Fibroblast of upper back skin (primary cell): ENCODE data around the gene MAD1L1.

Source experiments
- DNase-seq: peaks from one replicate; pipeline ENCODE4 v3.0.0-alpha.2; 2013

MAD1L1 gene

GRCh38 chr7:1994931-1995330 lies 237.8 kb downstream of the MAD1L1 start:
- no peak for DNase-seq

GRCh38 chr7:1993776-1994740 lies 238.7 kb downstream of the MAD1L1 start:
- DNase-seq = no peak

GRCh38 chr7:1993031-1993695 lies 239.6 kb downstream of the MAD1L1 start:
- no peak for DNase-seq

- no peak for DNase-seq
These were observed 240.2 kb downstream of the MAD1L1 start for GRCh38 chr7:1992554-1992953.

- no peak for DNase-seq
These were observed 242.6 kb downstream of the MAD1L1 start for GRCh38 chr7:1990001-1990670.

- no peak for DNase-seq
These were observed 243.5 kb downstream of the MAD1L1 start for GRCh38 chr7:1989049-1989860.

GRCh38 chr7:1988533-1988930 lies 244.2 kb downstream of the MAD1L1 start:
- DNase-seq = no peak

GRCh38 chr7:1987591-1988532 lies 244.9 kb downstream of the MAD1L1 start:
- no peak for DNase-seq

GRCh38 chr7:1987084-1987535 lies 245.6 kb downstream of the MAD1L1 start:
- no peak for DNase-seq

GRCh38 chr7:1986366-1987083 lies 246.2 kb downstream of the MAD1L1 start:
- no peak for DNase-seq

GRCh38 chr7:1985936-1986335 lies 246.8 kb downstream of the MAD1L1 start:
- no peak for DNase-seq

GRCh38 chr7:1985042-1985441 lies 247.7 kb downstream of the MAD1L1 start:
- DNase-seq = no peak

GRCh38 chr7:1981878-1982230 lies 250.9 kb downstream of the MAD1L1 start:
- no peak for DNase-seq

- DNase-seq = no peak
These were observed 251.4 kb downstream of the MAD1L1 start for GRCh38 chr7:1981201-1981877.

GRCh38 chr7:1979591-1980560 lies 252.9 kb downstream of the MAD1L1 start:
- DNase-seq = no peak

- DNase-seq = no peak
These were observed 253.8 kb downstream of the MAD1L1 start for GRCh38 chr7:1978656-1979590.

- DNase-seq = no peak
These were observed 254.8 kb downstream of the MAD1L1 start for GRCh38 chr7:1977876-1978441.
